ENCODE results near the gene TOP2B. TPM values are rescaled to one million over a fixed set of nuclear protein-coding genes. Genes with fewer than 3 reads are reported as not detected.

TOP2B gene
- total RNA-seq, 4 donors from 2014 or later, result 87.1 to 115 (median 107) TPM

GRCh38 chr3:25687742-25688141 is 23.0 kb upstream of the TOP2B start:
- TF ChIP-seq POLR2AphosphoS5 (IDR thresholded peaks at IDR 0.05) (no peak), POLR2A (IDR thresholded peaks at IDR 0.05; ENCODE audit: low read depth) (no peak), EP300 (IDR thresholded peaks at IDR 0.05) (no peak)
- TF ChIP-seq, protein P1, sequence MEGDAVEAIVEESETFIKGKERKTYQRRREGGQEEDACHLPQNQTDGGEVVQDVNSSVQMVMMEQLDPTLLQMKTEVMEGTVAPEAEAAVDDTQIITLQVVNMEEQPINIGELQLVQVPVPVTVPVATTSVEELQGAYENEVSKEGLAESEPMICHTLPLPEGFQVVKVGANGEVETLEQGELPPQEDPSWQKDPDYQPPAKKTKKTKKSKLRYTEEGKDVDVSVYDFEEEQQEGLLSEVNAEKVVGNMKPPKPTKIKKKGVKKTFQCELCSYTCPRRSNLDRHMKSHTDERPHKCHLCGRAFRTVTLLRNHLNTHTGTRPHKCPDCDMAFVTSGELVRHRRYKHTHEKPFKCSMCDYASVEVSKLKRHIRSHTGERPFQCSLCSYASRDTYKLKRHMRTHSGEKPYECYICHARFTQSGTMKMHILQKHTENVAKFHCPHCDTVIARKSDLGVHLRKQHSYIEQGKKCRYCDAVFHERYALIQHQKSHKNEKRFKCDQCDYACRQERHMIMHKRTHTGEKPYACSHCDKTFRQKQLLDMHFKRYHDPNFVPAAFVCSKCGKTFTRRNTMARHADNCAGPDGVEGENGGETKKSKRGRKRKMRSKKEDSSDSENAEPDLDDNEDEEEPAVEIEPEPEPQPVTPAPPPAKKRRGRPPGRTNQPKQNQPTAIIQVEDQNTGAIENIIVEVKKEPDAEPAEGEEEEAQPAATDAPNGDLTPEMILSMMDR (IDR thresholded peaks at IDR 0.05), result no peak
- H3K9me3 ChIP-seq, result no peaks in the 10 kb centered on the region
- DNase-seq (ENCODE audit: extremely low spot score), result no peak
- WGBS, result 95% methylated on average over 1 of the region's 1 CpG
- H3K4me3 ChIP-seq, result no peak overlapping the region
- no peak overlapping the region for H3K27ac ChIP-seq (replicated peaks in 1 of 4)
- intact Hi-C loops (cut with DNase I), result no loop called here
- no peaks in the 10 kb centered on the region for H3K36me3 ChIP-seq
- no peaks in the 10 kb centered on the region for H3K4me1 ChIP-seq
- peaks cover 0 to 8% (median 0%) of the 10 kb centered on the region in 4 donors for H3K27me3 ChIP-seq

GRCh38 chr3:25686766-25687165 is 22.1 kb upstream of the TOP2B start:
- intact Hi-C loops (cut with DNase I), result no loop called here
- no peak for DNase-seq (ENCODE audit: extremely low spot score)
- Histone ChIP-seq H3K9me3 (no peaks in the 10 kb centered on the region), H3K36me3 (no peaks in the 10 kb centered on the region), H3K4me3 (no peak overlapping the region), H3K27ac (replicated peaks in 1 of 4) (no peak overlapping the region), H3K4me1 (no peaks in the 10 kb centered on the region), H3K27me3 (peaks cover 0 to 4% (median 0%) of the 10 kb centered on the region in 4 donors)
- no peak for TF ChIP-seq EP300 (IDR thresholded peaks at IDR 0.05)
- TF ChIP-seq POLR2AphosphoS5 (IDR thresholded peaks at IDR 0.05), result no peak
- TF ChIP-seq POLR2A (IDR thresholded peaks at IDR 0.05; ENCODE audit: low read depth), result no peak
- TF ChIP-seq, protein P1 (IDR thresholded peaks at IDR 0.05), result no peak
- WGBS, result 94% methylated on average over 23 of the region's 23 CpGs

- 89% methylated on average over 2 of the region's 2 CpGs for WGBS
- Histone ChIP-seq H3K27ac (replicated peaks in 1 of 4) (no peak overlapping the region), H3K36me3 (no peaks in the 10 kb centered on the region), H3K4me1 (no peaks in the 10 kb centered on the region), H3K27me3 (no peaks in the 10 kb centered on the region), H3K9me3 (no peaks in the 10 kb centered on the region), H3K4me3 (no peak overlapping the region)
- TF ChIP-seq POLR2A (IDR thresholded peaks at IDR 0.05; ENCODE audit: low read depth) (no peak), POLR2AphosphoS5 (IDR thresholded peaks at IDR 0.05) (no peak), EP300 (IDR thresholded peaks at IDR 0.05) (no peak)
- TF ChIP-seq, protein P1 (IDR thresholded peaks at IDR 0.05), result no peak
- no peak for DNase-seq (ENCODE audit: extremely low spot score)
- intact Hi-C loops (cut with DNase I), result no loop called here
These were observed 19.2 kb upstream of the TOP2B start for GRCh38 chr3:25683882-25684281.

DNA sequence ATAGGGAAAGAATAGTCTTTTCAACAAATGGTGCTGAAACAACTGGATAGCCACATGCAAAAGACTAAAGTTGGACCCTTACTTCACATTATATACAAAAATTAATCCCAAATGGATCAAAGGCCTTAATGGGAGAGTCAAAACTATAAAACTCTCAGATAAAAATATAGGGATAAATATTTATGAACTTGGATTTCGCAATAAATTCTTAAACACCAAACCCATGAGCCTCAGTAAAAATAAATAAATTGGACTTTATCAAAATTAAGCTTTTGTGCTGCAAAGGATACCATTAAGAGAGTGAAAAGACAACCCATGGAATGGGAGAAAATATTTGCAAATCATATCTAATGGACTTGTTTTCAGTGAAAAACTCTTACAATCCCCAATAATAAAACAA is 18.7 kb upstream of the TOP2B start:
- H3K27ac ChIP-seq (replicated peaks in 1 of 4), result no peak overlapping the region
- H3K9me3 ChIP-seq, result no peaks in the 10 kb centered on the region
- no peaks in the 10 kb centered on the region for H3K27me3 ChIP-seq
- H3K4me1 ChIP-seq, result no peaks in the 10 kb centered on the region
- no peaks in the 10 kb centered on the region for H3K36me3 ChIP-seq
- TF ChIP-seq, protein P1 (IDR thresholded peaks at IDR 0.05), result no peak
- TF ChIP-seq EP300 (IDR thresholded peaks at IDR 0.05) (no peak), POLR2AphosphoS5 (IDR thresholded peaks at IDR 0.05) (no peak), POLR2A (IDR thresholded peaks at IDR 0.05; ENCODE audit: low read depth) (no peak)
- DNase-seq (ENCODE audit: extremely low spot score), result no peak
- no peak overlapping the region for H3K4me3 ChIP-seq
- 97% methylated on average over 1 of the region's 1 CpG for WGBS
- intact Hi-C loops (cut with DNase I), result no loop called here

DNA sequence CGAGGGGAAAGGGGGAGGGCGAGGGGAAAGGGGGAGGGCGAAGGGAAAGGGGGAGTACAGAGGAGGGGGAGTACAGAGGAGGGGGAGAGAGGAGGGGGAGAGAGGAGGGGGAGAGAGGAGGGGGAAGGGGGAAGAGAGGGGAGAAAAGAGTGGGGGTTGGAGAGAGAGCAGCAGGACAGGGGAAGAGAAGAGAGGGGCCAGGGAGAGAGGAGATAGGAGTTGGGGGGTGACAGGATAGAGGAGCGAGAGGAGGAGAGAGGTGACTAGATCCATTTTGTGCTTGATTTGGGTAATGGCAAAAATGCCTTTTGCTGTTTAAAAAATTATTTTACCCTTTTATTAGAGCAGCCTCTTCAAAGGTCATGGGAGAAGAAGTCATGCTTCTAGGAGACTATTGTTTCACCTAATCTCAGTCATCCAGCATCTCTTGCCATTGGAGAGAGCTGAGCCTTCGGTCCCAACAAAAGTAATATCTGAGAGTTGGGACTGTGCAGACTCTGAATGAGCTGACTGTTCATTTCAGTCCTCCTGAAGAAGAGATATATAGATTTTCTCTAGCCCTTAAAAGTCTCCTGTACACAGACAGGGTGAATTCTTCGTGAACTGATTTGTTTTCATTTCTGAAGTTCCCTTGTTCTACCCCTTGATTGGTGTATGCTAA is 15.1 kb upstream of the TOP2B start:
- intact Hi-C loops (cut with DNase I), result no loop called here
- WGBS, result 87% methylated on average over 6 of the region's 6 CpGs
- no peak for DNase-seq (ENCODE audit: extremely low spot score)
- TF ChIP-seq, protein P1 (IDR thresholded peaks at IDR 0.05), result no peak
- no peak for TF ChIP-seq POLR2AphosphoS5 (IDR thresholded peaks at IDR 0.05)
- no peak for TF ChIP-seq EP300 (IDR thresholded peaks at IDR 0.05)
- TF ChIP-seq POLR2A (IDR thresholded peaks at IDR 0.05; ENCODE audit: low read depth), result no peak
- Histone ChIP-seq H3K4me3 (no peak overlapping the region), H3K27ac (replicated peaks in 1 of 4) (no peak overlapping the region), H3K27me3 (peaks cover 0 to under 1% (median 0%) of the 10 kb centered on the region in 4 donors), H3K9me3 (no peaks in the 10 kb centered on the region), H3K4me1 (no peaks in the 10 kb centered on the region), H3K36me3 (no peaks in the 10 kb centered on the region)

Data from esophagus muscularis mucosa (tissue), 4 donors.